ENCODE measurements around the gene MARCHF3. TPM values are rescaled to one million over a fixed set of nuclear protein-coding genes. Genes with fewer than 3 reads are reported as not detected.

The MARCHF3 gene
- total RNA-seq, 4 donors from 2014 or later: 23.4 to 53.7 (median 29.3) TPM

DNA sequence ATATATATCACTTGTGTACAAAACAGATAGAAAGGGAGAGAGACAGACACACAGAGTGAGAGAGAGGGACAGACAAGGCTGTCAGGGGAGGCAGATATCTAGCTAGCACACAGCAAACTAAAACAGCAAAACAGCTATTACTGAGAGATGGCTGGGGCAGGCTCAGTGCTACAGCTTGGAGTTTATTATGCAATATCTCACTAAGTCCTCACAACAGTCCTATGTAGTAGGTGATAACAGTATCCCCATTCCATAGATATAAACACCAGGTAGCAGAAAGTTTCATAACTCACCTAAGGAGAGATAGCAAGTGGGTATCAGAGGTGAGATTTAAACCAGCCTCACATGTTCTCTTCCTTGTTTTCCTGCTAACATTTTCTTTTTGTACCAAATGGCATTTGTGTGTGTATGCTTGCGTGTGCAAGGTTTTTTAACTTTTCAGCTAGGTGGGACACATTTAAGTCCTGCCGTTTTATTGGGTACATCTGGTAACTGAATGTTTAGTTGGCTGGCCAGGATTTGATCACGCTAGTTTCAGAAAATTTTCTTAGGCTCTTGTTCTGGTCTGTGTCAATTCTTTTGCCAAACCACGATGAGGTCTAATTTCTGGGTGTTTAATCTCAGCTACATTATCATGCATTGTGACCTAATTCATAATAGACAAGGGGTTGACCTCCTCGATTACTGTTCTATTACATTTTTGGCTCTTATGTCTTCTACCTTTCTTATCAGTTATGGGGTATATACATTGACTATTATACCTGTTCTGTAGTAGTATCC is 148.3 kb downstream of the MARCHF3 start:
- WGBS, 2 donors: 74 to 78% methylated on average over 5 of the region's 5 CpGs

DNA sequence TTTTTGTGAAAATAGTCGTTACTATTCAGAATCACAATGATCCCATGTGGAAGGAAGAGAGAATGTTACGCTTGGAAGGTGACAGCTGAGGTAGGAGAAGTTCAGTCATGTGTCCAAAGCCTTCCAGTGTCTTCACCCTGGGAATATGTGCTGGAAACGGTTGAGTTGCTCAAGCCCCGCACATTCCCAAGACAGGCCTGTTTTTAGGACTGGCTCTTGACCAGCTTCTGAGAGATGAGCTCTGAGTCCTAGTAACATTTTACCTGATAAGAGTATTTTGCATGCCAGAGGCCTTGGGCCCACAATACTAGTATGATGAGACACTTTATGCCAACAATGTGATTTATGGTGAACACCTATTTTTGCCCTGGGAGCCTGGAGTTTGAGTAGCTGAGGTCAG is 151.7 kb downstream of the MARCHF3 start:
- intact Hi-C loops (cut with DNase I; ENCODE audit: low total_unique reads): no loop called here
- WGBS, 2 donors: 84 to 89% methylated on average over 4 of the region's 4 CpGs
- DNase-seq (ENCODE audit: low spot score in 2 of 2): no peak
- no peak for TF ChIP-seq POLR2A (IDR thresholded peaks at IDR 0.05)
- TF ChIP-seq, protein P1, sequence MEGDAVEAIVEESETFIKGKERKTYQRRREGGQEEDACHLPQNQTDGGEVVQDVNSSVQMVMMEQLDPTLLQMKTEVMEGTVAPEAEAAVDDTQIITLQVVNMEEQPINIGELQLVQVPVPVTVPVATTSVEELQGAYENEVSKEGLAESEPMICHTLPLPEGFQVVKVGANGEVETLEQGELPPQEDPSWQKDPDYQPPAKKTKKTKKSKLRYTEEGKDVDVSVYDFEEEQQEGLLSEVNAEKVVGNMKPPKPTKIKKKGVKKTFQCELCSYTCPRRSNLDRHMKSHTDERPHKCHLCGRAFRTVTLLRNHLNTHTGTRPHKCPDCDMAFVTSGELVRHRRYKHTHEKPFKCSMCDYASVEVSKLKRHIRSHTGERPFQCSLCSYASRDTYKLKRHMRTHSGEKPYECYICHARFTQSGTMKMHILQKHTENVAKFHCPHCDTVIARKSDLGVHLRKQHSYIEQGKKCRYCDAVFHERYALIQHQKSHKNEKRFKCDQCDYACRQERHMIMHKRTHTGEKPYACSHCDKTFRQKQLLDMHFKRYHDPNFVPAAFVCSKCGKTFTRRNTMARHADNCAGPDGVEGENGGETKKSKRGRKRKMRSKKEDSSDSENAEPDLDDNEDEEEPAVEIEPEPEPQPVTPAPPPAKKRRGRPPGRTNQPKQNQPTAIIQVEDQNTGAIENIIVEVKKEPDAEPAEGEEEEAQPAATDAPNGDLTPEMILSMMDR (IDR thresholded peaks at IDR 0.05): no peak
- H3K4me3 ChIP-seq (ENCODE audit: low read depth, poor library complexity, severe bottlenecking): no peak overlapping the region

More for the DNA sequence above, 148.3 kb downstream of the MARCHF3 start:
- TF ChIP-seq, protein P1 (IDR thresholded peaks at IDR 0.05): no peak
- no peak for TF ChIP-seq POLR2A (IDR thresholded peaks at IDR 0.05)
- intact Hi-C loops (cut with DNase I; ENCODE audit: low total_unique reads): no loop called here
- no peak overlapping the region for H3K4me3 ChIP-seq (ENCODE audit: low read depth, poor library complexity, severe bottlenecking)
- DNase-seq (ENCODE audit: low spot score in 2 of 2): no peak

DNA sequence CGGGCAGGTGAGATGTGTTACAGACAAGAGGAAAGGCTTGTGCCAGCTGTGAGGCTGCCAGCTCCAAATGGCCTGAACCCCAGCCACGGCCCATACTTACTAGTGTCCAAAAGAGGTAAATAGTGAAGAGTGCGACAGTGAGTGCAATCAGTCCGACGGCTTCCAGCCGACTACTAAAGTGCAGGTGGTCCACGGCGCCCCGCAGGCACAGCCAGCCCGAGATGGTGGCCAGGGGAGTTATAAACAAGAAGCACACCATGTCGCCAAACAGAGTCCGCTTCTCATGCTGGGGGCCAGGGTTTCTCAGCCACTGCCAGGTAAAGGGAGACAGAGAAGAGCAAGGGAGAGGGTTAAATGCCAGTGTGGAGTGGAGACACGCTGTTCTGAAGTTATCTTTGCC is 152.3 kb downstream of the MARCHF3 start:
- no peak for TF ChIP-seq POLR2A (IDR thresholded peaks at IDR 0.05)
- TF ChIP-seq, protein P1 (IDR thresholded peaks at IDR 0.05): no peak
- no peak overlapping the region for H3K4me3 ChIP-seq (ENCODE audit: low read depth, poor library complexity, severe bottlenecking)
- 83 to 86% methylated on average over 13 of the region's 13 CpGs for WGBS, 2 donors
- DNase-seq (ENCODE audit: low spot score in 2 of 2): no peak
- intact Hi-C loops (cut with DNase I; ENCODE audit: low total_unique reads): no loop called here

DNA sequence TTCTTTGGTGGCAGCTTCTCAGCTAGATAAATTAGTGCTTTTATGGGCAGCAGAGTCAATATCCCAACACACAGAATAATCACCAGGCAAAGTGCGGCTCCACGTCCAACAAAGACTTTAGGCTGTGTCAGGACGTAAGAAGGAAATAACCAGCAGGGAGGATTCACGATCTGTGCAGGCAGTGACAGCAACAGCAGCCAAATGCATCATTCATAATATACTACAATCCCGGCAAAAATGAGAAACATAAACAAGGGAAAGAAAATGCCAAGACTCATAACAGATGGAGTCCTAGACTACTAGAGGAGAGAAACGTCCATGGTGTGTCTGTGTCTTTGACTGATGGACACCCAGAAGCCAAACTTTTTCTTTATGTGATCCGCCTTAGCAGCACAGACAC is 152.8 kb downstream of the MARCHF3 start:
- 74 to 77% methylated on average over 7 of the region's 7 CpGs for WGBS, 2 donors
- intact Hi-C loops (cut with DNase I; ENCODE audit: low total_unique reads): no loop called here
- TF ChIP-seq POLR2A (IDR thresholded peaks at IDR 0.05): no peak
- TF ChIP-seq, protein P1 (IDR thresholded peaks at IDR 0.05): no peak
- DNase-seq (ENCODE audit: low spot score in 2 of 2): no peak
- no peak overlapping the region for H3K4me3 ChIP-seq (ENCODE audit: low read depth, poor library complexity, severe bottlenecking)

DNA sequence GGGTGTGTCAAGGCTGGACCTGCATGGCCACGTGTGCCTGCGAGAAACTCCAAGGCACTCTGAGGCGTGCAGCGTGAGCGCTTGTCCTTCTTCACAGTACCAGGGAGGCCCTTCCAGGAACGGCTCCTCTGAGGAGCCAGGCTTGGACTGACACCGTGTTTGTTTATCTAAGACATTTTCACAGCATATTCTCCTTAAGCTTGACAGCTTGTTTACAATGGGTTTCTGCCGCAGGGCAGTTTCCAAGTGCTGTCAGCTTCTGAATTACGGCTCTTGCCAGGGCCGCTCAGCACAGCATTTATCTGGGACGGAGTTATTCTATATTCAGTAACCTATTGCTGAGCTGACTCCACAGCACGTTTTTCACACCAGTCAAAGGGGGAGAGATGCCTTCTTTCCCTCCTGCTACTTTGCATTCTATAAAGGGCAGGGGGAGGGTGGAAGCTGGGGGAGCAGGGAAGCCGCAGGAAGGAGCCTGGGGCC is 155.0 kb downstream of the MARCHF3 start:
- intact Hi-C loops (cut with DNase I; ENCODE audit: low total_unique reads): no loop called here
- DNase-seq (ENCODE audit: low spot score in 2 of 2): no peak
- no peak overlapping the region for H3K4me3 ChIP-seq (ENCODE audit: low read depth, poor library complexity, severe bottlenecking)
- TF ChIP-seq, protein P1 (IDR thresholded peaks at IDR 0.05): no peak
- no peak for TF ChIP-seq POLR2A (IDR thresholded peaks at IDR 0.05)
- WGBS, 2 donors: 66 to 72% methylated on average over 13 of the region's 13 CpGs
